ENCODE data around the gene ADIG. TPM values are rescaled to one million over a fixed set of nuclear protein-coding genes. Genes with fewer than 3 reads are reported as not detected.

Gene ADIG
- total RNA-seq, 4 donors from 2014 or later: not detected

- 49 to 50% methylated on average over 3 of the region's 3 CpGs for WGBS, 2 donors
- TF ChIP-seq CTCF (IDR thresholded peaks at IDR 0.05) (no peak), POLR2A (IDR thresholded peaks at IDR 0.05) (no peak)
- DNase-seq (ENCODE audit: low spot score in 2 of 2): no peak
- intact Hi-C loops (cut with DNase I; ENCODE audit: low total_unique reads): no loop called here
- H3K4me3 ChIP-seq (ENCODE audit: low read depth, poor library complexity, severe bottlenecking): no peak overlapping the region
Observed at GRCh38 chr20:38635721-38636288, 54.8 kb downstream of the ADIG start.

Other genes with a start within 250 kb of the ADIG start
- gene LBP, start 234.7 kb upstream of the ADIG start, total RNA-seq: under 1 TPM in 2 of 4 donors, not detected in 2; 0.23 to 0.55 TPM
- 10 to 100 TPM; 21.2 to 72.8 (median 29.7) TPM for gene SNHG17, start 145.9 kb upstream of the ADIG start, total RNA-seq
- 10 to 100 TPM; 35.3 to 51.0 (median 41.5) TPM for gene RALGAPB, start 108.4 kb upstream of the ADIG start, total RNA-seq
- gene ARHGAP40, start 20.6 kb downstream of the ADIG start, total RNA-seq: 10 to 100 TPM; 27.0 to 54.8 (median 45.9) TPM
- gene SLC32A1, start 143.3 kb downstream of the ADIG start, total RNA-seq: not detected
- 10 to 100 TPM in 3 of 4 donors, 1 to 10 TPM in 1; 7.3 to 11.7 (median 10.8) TPM for gene ACTR5, start 167.3 kb downstream of the ADIG start, total RNA-seq
- gene PPP1R16B, start 224.5 kb downstream of the ADIG start, total RNA-seq: 1 to 10 TPM in 3 of 4 donors, under 1 TPM in 1; 0.72 to 3.0 (median 1.4) TPM

Data from lower leg skin (tissue), 4 donors.